ENCODE results near the gene KBTBD12.

DNA sequence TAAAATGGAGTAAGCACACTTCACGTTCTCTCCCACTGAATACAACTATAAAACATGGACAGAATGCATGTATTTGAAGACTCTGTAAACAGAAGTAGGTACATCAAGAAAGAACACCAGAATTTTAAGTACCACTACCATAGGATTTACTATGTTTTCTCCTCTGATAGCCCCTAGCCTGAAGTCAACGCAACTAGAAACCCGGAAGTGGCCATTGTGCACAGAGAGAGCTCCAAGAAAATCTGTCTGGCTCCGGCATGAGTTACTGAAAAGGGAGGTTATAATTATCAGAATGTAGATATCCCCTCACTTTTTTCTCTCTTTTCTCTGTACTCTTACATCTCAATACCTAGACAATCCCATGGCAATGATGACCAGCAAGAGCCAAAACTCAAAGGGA lies 23.8 kb downstream of the KBTBD12 start:
- TF ChIP-seq, protein P1, sequence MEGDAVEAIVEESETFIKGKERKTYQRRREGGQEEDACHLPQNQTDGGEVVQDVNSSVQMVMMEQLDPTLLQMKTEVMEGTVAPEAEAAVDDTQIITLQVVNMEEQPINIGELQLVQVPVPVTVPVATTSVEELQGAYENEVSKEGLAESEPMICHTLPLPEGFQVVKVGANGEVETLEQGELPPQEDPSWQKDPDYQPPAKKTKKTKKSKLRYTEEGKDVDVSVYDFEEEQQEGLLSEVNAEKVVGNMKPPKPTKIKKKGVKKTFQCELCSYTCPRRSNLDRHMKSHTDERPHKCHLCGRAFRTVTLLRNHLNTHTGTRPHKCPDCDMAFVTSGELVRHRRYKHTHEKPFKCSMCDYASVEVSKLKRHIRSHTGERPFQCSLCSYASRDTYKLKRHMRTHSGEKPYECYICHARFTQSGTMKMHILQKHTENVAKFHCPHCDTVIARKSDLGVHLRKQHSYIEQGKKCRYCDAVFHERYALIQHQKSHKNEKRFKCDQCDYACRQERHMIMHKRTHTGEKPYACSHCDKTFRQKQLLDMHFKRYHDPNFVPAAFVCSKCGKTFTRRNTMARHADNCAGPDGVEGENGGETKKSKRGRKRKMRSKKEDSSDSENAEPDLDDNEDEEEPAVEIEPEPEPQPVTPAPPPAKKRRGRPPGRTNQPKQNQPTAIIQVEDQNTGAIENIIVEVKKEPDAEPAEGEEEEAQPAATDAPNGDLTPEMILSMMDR (IDR thresholded peaks at IDR 0.05 in 4 of 5, conservative IDR thresholded peaks at IDR 0.05 in 1 of 5): no peak
- no peak for TF ChIP-seq POLR2A (IDR thresholded peaks at IDR 0.05)

Data from gastrocnemius medialis (tissue), 4 donors.